Measurements from ENCODE around the gene SMDT1.
"Not testable (repeated sequence)": the region's sequence is repeated elsewhere in the genome, so short reads cannot be mapped to it uniquely, and the experiment has no call there.

SMDT1 gene

GRCh38 chr22:42112793-42113192 lies 33.3 kb downstream of the SMDT1 start:
- not testable (repeated sequence) for DNase-seq

- no peak for DNase-seq
Observed at GRCh38 chr22:42114721-42115120, 35.2 kb downstream of the SMDT1 start.

GRCh38 chr22:42115420-42115830 lies 35.9 kb downstream of the SMDT1 start:
- not testable (repeated sequence) for DNase-seq

GRCh38 chr22:42116848-42117424 lies 37.4 kb downstream of the SMDT1 start:
- no peak for DNase-seq

- peak in 1 of 2 donors; percentile 57 for DNase-seq
Observed at GRCh38 chr22:42120231-42121021, 40.9 kb downstream of the SMDT1 start.

GRCh38 chr22:42123529-42123928 lies 44.0 kb downstream of the SMDT1 start:
- DNase-seq, result not testable (repeated sequence)

- no peak for DNase-seq
Observed at GRCh38 chr22:42127606-42128005, 48.1 kb downstream of the SMDT1 start.

- DNase-seq, result not testable (repeated sequence)
Observed at GRCh38 chr22:42128007-42128406, 48.5 kb downstream of the SMDT1 start.

- DNase-seq, result not testable (repeated sequence)
Observed at GRCh38 chr22:42128776-42129694, 49.5 kb downstream of the SMDT1 start.

- DNase-seq, result not testable (repeated sequence)
Observed at GRCh38 chr22:42130182-42130581, 50.7 kb downstream of the SMDT1 start.

- not testable (repeated sequence) for DNase-seq
Observed at GRCh38 chr22:42130639-42131431, 51.3 kb downstream of the SMDT1 start, which contains the start of gene CYP2D6. TSS of gene CYP2D6 (minus strand) at chr22:42130810. CDS start at chr22:42130791, 19 bp downstream.

GRCh38 chr22:42131562-42131961 lies 52.1 kb downstream of the SMDT1 start:
- DNase-seq, result no peak

- DNase-seq, result no peak
Observed at GRCh38 chr22:42132457-42132856, 53.0 kb downstream of the SMDT1 start.
